GM18526 (cell line): Measurements from ENCODE around the gene ATAD3A.

Source experiments
- POLR2A ChIP-seq: IDR thresholded peaks from 3 replicates; pipeline ENCODE4 v1.6.1; 2011; ENCODE audit not compliant: insufficient read length; ENCODE audit errors: extremely low read depth

The ATAD3A gene

GRCh38 chr1:1507305-1507704 lies 4.7 kb upstream of the ATAD3A start:
- TF ChIP-seq POLR2A, result no peak

- no peak for TF ChIP-seq POLR2A
Observed at GRCh38 chr1:1510912-1511532, 940 bp upstream of the ATAD3A start.

GRCh38 chr1:1517973-1518620 lies 6.1 kb downstream of the ATAD3A start:
- TF ChIP-seq POLR2A, result no peak

DNA sequence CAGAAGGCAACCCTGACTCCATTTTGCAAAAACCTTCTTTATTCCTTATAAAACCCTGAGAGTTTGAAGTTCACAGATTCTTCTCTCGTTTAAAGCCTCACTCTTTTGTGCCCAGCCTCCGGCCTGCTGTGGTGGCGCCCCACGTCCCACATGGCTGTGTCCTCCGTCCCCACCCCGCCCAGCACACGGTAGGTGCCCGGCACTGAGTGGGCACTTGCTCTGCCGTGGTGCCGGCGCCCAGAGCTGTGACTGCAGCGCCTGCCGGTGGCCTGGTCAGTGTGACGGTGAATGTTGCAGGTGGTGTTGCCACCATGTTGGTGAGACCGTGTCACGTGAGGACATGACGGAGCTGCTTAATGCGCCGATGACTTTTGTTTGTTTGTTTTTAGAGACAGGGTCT lies 9.4 kb downstream of the ATAD3A start:
- TF ChIP-seq POLR2A, result no peak

DNA sequence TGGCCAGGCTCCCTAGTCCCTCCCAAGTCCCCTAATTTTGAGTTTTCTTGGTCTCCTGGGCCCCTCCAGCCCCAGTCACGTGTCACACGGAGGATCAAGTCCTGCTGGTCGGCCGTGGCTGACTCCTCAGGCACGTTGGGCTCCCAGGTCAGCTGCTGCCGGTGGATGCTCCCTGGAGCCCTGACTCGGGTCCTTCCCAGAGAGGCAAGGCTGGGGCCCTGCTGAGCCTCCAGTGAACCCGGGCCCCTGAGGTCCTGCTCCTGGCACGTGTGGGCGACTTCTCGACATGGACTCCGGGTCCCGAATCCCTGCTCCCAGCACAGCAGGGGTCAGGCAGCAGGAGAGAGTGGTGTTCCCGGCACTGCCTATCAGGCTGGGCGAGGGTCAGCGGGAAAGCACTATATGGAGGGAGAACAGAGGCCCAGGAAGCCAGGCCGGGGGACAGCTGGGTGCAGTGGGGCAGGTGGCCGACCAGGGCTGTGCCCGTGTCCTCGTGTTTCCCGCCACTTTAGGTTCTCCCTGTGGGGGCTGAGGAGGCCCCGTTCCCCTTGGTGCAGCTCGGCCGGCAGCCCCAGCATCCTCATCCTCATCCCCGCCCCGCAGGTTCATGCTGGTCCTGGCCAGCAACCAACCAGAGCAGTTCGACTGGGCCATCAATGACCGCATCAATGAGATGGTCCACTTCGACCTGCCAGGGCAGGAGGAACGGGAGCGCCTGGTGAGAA lies 15.3 kb downstream of the ATAD3A start:
- no peak for TF ChIP-seq POLR2A

DNA sequence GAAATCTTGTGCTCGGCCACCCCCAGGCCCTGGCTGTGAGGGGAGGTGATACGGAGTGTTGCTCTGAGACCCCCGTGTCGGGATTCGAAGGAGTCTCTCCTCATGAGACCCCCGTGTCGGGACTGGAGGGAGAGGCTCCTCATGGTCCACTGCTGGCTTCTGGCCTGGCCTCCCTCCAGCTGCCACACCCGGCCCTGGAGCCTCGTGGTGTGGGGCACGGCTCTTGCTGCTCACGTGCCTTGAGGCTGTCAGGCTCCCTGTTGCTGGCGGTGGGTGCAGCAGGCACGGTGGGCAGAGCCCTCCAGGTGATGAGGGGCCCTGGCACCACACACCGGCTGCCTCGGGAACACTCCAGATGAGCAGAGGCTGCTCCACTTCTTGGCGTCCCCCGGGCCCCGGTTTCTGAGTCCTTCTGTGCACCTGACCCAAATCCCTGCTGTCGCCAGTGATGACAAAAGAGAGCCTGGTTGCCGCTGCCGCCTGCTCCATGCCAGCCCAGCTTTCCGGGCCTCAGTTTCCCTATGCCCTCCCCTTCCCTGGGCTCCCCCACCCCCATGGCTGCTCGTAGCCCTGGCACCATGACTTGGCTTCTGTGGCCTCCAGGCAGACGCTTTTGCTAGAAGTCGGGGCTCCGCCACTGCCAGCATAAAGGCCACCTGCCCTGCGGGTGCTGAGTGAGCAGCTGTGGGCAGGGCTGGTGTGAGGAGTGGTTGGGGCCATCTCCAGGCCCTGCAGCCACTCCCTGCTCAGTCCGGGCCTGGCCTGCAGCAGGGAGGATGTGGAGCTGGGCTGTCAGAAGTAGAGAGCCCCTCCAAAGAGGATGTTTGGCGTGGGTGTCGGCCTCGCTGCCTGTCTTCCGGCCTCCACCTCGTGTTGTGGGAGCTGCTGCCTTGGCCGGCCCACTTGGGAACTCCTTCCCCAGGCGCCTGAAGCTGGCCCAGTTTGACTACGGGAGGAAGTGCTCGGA lies 16.6 kb downstream of the ATAD3A start:
- TF ChIP-seq POLR2A, result no peak

- no peak for TF ChIP-seq POLR2A
Observed at GRCh38 chr1:1529321-1529720, 17.4 kb downstream of the ATAD3A start.

DNA sequence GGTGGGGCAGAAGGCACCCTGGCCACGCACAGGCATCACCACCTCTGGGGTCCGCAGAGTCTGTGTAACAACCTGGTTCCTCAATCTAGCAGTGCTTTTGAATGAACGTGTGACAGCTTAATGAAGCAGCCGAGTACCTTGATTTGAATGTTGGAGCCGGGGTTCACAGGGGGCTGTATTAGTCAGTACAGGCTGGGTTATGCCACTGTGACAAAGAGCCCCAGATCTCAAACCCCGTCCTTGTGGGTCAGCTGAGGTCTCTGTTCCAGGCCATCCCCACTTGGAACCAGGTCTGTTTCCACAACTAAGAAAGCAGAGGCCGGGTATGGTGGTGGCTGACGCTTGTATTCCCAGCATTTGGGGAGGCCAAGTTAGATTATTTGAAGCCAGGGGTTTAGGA lies 18.0 kb downstream of the ATAD3A start:
- TF ChIP-seq POLR2A, result no peak

DNA sequence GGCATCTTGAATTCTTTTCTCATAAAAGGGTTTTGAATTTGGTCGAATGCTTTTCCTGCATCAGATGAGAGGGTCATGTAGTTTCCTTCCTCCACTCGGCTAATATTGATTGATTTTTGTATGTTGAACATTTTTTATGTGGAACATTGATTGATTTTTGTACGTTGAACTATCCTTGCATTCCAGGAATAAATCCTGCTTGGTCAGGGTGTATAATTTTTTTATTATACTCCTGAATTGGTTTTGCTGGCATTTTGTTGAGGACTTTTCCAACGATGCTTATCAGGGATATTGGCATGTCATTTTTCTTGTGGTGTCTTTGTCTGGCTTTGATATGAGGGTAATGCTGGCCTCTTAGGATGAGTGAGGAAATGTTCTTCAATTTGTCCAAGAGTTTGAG lies 20.0 kb downstream of the ATAD3A start:
- TF ChIP-seq POLR2A, result no peak

- no peak for TF ChIP-seq POLR2A
Observed at GRCh38 chr1:1534401-1535154, 22.6 kb downstream of the ATAD3A start.

DNA sequence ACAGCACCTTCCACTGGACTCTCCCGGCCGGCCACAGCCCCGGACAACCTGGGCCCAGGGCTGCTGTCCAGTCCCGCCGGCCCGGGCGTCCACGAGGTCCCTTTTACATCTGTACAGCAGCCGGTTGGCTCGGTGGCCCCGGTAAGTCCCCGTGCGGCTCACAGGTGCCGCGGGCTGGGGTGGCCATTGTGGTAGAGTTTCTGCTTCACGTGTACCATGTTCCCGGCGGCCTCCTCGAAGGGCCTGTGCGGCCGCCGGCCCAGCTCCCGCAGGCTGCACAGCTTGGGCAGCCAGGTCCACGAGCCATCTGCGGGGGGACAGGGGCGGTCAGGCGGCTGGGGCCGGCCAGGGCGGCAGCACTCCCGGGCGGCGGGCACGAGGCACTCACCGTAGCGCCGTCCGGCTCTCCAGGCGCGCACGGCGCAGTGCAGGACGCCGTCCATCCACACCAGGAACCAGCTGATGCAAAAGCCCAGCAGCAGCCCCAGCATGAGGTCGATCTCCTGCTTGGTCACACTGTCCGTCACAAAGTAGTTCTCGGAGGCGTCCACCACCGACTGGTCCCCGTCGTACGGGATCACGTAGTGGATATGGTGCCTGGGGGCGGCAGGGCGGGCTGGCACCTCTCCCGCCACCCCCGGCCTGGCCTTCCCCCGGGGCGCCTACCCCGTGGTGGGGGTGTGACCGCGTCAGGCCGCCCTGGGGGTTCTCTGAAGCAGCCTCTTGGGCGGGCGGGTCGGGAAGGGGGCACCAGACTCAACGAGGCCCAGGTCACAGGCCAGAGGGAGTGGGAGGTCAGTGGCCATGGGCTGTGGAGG lies 23.4 kb downstream of the ATAD3A start:
- TF ChIP-seq POLR2A, result no peak

GRCh38 chr1:1536019-1536937 lies 24.3 kb downstream of the ATAD3A start:
- TF ChIP-seq POLR2A, result no peak
